DMS79 (cell line): Measurements from ENCODE around the gene SEMA5A.

Experiments used
- DNase-seq: peaks from one replicate; lab custom pipeline; 2025; lab: John Stamatoyannopoulos, UW

Gene SEMA5A

DNA sequence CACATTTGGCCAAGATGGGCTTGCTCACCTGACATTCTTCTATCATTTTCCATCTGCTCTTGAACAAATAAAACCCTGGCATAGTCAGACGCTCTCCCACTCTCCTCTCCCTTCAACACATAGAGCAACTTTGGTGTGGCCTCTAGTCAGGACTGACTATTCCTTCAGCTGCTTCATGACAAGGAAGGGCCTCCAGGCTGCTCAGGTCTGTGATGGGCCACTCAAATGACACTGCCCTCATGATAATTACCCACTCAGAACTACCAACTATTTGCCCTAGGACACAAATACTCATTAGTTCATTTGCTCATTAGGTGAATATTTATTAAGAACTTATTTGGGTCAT is 376.3 kb downstream of the SEMA5A start:
- DNase-seq = no peak

DNA sequence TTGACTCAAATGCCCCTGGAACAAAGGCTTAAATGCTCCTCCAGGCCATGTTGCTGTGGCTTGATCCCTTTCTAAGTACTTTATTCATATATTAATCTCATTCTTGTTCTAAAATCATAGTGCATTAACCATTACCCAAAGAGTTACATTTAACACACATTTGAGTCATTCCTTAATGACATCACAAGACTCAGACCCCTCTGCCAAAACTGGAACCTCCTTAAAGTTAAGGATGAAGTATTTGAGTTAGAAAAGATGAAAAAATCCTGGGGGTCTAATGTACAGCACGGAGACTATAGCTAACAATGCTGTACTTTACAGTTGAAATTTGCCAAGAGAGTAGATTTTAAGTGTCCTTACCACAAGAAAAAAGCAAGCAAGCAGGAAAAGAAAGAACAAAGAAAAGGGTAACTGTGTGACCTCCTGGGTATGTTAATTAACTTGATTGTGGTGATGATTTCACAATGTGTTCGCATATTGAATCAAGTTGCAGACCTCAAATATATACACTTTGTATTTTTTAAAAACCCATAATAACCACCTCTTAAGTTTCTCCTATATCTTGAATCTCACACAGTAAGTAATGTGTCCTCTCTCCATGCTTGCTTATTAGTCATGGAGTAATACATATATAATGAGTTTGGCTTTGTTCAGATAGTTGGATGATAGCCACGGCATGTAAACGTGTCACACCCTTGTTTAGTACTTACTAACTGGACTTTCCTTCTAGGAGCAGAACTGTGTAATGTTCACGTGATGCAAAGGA is 376.9 kb downstream of the SEMA5A start:
- DNase-seq = no peak

DNA sequence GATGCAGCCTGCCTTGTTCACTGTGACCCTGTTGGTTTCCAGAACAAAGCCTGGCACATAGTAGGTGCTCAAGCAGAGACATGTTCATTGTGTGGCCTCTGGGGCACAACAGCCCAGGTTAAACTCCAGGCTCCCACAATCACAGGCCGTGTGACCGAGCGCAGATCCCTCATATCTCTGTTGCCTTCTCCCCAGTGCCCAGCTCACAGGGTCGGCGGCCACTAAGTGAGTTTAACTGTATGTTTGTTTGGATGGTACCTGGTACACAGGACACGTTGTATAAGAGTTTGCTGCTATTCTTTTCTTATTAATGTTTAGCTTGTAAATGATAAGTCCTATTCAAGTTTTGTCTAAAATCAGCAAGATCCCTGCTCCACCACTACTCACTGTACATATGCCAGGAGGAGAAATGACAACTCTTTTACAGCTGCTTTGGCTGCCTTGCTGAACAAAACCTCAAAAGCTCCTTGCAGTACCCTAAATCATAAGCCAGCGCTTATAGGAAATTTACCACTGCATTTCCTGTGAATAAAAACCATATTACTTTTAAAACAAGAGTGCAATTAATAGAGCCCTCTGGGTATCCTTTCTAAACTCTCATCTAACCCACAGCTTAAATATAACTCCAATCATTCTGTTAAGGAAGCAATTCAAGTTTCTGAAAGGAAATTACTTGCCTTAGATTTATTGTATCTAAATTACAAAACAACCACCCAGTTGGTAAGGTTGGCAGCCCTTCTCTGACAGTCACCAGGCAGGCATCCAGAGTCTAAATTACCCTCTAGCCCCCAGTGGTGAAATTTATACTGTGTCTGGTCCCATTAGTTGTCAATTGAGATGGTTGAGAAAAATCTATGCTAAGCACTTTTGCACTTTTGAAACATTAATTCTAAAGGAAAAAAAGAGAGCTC is 379.4 kb downstream of the SEMA5A start:
- DNase-seq = no peak

DNA sequence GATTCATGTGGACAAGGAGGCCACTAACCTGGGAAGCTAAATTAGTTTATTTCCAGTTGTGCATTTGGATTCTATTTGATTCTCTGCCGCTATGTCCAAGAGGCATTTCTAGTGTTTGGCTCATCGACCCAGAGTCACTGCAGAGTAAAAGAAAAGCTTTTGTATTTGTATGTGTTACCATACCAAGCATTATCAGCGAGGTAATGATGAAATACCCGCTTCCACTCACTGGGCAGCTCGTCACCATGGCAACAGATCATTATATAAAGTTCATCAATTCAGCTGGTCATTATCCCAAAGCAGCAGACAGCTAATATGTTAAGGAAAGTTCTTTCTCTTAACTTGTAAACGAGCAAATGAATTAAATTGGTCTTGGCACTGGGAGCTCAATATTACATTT is 380.3 kb downstream of the SEMA5A start:
- DNase-seq = no peak

DNA sequence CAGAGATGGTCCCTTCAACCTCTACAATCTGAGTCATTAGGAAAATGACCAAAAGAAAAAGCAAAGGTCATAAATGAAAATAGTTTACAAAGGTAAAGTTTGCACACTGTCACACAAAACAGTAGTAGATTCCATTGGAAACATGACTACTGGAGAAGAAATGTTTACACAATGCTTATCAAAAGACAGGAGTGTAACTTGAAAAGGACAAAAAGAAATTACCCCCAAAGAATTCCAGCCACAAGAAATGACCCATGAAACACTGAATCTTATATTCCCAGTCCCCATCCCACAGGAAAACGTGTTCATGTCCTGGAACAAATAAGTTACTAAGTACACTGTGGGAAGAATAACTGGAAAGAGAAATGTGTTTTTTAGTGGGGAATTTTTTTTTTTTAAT is 385.1 kb downstream of the SEMA5A start:
- no peak for DNase-seq

DNA sequence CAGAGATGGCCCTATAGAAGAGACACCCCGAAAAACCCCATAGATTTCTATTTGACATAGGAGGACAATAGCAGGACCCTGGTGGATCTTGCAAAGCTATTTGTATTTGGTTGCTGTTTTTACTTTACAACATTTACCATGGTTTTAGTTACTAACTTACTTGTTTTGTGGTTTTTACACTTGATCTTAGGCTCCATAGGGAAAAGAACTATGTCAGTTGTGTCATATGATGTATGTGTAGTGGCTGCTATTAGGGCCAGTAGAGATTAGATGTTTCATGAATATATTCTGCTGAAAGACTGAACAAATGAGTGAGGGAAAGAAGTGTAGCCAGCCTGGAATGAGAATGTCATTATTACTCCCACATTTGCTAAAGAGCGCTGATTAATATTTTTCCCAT is 388.1 kb downstream of the SEMA5A start:
- no peak for DNase-seq

DNA sequence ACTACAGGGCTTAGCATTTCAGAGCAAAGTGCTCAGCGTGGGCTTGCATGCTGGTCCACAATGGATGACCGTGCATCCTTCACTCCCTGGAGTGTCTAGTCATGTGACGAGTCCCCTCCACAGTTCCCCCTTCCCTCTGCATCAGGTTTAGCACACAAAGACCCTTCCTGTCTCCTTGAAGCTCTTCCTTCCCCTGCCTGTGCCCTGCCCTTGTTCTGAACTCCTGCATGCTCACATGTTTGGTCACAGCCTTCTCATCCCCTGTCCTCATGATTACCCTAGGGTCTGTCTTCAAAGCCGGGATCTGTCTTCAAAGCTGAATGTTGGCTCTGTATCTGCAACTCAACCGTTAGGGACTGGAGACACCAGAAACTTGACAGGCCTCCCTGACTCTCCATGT is 388.9 kb downstream of the SEMA5A start:
- DNase-seq = no peak

DNA sequence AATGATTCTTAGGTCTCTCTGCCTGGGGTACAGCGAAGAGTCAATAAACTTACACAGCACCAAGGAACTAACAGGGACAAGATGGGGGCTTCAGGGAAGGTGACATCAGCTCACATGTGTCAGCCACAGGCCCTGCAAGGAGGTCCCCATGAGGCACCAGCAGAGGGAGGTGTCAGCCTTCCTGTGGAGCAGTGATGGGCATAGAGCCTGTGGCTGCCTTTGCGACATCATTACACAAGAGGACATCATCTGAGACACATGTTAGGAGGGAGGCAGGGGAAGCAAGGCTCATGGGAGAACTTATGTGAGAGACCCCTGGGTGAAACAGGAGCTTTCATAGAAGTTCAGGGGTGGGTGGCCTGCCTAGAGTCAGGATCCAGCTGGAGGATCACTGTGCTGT is 389.6 kb downstream of the SEMA5A start:
- no peak for DNase-seq

DNA sequence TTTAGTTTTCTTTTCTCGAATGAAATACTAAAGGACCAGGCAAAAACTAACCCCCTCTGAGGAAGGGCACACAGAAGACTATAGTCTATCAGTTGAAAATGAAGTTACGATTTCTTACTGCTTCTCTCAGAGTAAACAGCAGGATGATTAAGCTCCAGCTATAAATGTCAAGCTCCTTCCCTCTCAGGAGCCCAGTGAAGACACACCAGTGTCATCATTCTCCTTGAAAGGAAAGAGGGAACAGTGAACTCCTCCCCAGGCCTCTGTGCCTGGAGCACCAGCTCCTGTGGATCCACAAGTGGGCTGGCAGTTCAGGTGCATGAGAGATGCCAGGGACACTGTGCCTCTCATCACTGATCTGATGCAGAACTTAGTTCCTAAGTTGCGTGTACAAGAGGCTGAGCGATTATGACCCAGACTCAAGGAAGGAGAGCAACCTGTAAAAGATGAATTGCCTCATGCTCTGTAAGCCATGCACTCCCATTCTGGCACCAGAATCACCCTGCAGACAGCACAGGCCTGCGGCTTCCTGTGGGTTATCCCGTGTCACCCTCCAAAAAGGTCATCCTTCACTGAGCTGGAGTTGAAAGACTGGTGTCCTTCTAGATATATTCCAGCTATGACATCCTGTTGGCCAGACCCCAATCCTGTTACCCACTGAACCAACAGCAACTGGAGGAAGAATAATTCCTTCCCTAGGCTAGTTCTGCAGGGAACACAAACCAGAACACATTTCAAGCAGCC is 394.0 kb downstream of the SEMA5A start:
- no peak for DNase-seq

DNA sequence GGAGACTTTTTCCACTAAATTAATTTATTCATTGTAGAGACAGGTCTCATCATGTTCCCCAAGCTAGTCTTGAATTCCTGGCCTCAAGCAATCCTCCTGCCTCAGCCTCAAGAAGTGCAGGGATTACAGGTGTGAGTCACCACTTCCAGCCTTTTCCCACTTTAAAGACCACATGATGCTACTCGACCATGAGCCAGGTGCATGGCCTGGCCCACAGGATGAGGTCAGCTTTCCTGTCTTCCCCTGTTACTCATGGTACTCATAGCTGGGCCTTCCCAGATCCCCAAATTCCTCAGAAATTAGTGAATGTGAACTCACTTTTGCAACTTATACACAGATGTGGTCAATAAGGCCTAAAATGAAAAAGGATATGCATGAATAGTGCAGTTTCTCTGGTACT is 395.9 kb downstream of the SEMA5A start:
- DNase-seq = no peak

DNA sequence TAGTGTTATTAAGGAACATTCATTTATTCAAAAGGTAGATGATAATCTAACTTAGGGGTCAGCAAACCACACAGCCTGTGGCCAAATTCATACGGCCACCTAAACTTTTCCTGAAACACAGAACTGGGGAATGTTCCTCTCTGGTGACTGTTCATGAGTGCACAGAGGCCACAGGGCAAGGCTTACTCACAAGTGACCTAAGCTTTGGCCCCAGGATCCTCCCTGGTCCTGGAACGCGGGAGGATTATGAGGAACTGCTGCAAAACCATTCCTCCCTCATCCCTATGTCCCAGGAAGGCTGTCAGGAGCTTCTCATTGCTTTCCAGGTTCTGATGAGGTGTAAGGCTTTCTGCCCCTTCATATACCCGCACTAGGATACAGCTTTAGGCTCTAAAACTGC is 397.6 kb downstream of the SEMA5A start:
- no peak for DNase-seq

DNA sequence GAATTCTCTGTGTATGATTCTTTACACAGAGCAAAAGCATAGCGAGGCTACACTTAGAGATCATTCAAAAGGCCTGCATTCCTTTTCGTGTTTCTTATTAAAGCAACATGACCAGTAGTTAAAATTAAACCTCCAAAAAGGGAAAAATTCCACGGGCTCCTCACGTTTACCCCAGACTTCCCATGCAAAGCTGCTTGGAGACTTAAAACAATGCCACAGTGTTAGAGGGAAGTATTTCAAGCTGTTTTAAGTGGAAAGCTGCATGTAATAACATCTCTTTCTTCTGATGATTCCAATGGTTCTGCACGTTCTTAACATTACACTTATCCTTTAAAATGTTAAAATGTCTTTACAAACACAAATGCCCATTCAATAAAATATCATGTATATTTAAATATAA is 405.2 kb downstream of the SEMA5A start:
- DNase-seq = no peak

DNA sequence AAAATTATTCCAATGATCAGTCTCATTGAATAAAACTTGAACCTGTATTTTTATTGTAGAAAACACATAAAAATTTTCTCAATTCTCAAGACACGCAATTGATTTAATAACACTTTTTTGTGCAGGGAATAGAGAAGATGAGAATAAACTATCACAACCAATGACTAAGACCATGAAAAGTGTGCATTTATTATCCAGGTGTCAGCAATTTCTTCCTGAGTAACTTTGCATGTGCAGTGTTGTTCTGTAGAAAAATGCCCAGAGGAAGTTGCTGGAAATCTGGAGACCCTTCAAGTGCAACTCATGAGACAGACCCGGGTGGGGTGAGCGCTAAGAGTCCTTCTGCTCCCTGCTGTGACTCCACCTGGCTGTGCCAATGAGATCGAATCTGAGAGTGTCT is 405.7 kb downstream of the SEMA5A start:
- DNase-seq = no peak

DNA sequence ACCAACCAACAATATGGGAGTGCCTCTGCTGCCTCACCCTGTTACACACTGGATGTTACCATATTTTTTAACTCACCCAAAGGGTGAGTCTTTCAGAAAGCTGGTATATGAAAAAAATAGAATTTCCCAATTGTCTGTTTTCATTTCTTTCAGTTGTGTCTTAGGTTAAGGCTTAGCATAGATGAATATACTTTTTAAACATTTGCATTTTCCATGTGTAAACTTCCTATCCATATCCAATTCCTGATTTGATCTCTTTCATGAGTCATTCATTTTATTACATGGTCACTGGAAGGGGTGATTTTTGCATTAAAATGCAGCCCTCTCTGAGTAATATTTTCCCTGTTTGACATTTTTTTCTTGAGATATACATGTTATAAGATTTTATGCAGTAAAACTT is 406.5 kb downstream of the SEMA5A start:
- no peak for DNase-seq

DNA sequence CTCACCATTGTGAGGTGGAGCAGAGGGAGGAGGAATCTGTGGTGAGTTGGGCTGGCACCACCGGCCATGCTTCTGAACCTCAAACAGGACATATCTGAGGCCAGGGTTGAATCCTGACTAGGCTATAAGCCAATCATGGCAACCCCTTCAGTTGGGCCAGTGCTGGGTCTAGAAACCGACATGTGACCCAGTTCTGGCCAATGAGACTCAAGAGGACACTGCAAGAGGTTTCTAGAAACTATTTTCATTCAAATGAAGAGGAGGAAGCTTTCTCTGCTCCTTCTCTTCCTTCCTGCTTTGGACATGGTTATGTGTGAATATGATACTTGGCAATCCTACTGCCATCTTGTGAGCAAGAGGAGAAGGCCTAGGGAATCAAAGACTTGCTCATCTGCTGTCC is 417.7 kb downstream of the SEMA5A start:
- no peak for DNase-seq

DNA sequence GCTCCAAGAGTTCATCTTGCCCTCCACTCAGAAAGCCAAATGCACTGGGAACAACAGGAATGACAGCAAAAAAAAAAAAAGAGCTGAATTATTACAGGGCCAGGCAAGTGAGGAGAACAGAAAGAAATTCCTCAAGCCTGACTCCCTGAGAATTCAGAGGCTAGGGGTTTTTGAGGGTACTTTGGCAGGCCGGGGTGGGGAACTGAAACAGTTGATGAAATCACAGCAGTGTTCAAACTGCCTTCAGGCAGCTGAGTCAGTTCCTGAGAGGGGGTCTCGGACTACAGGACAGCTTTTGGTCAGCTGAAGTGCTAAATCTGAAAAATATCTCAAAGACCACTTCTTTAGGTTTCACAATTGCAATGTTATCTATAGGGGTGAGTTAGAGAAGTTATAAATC is 419.4 kb downstream of the SEMA5A start:
- no peak for DNase-seq

DNA sequence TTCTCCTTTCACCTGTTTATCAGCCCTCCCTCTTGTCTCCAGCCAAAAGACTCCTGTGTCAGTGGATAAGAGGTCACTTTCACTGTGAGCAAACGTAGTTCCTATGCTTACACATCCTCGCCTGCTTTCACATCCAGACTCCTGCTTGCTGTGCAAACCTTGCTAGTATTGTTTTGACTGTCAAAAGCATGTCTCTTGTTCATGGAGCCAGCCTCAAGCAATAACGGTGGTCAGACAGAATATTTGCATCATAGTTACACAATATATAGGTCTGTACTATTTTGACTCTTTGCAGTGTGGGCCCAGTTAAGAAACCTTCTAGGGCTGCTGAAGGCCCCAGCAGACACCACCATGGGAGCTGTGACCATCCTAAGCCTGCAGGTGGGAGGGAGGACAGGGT is 420.0 kb downstream of the SEMA5A start:
- no peak for DNase-seq

DNA sequence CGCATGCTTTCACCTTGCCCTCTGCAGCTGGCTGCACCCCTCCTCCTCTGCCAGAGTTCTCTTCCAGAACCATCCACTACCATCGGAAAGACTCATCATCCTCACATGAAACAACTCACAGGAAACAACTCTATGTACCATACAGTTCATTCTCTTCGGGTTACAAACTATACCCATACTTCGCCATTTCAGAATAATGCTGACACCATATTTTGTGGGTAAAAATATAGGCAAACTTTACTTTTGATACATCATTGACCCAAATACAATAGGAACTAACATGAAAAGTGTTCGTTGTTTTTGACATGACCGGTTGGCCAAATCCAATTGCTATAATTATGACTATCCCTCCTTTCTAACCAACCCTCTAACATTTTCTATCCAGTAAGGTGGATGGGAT is 421.0 kb downstream of the SEMA5A start:
- DNase-seq = no peak

DNA sequence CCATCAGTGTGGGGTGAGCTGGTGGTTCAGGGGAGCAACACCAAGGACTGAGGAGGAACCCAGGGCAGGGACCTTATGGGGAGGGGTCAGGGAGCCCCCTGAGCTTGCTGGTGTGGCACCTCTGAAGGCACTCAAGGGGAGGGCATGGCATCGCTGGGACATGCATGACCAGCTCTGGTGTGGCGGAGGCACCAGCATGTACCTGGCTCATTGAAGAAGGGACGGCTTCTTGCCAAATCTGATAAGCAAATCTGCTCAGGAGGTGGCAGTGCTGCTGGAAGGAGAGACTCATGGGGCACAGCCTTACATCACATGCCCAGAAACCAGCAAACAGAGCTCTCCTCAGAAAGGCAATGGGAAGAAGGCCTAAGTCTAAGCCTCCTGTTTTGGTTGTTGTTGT is 421.8 kb downstream of the SEMA5A start:
- no peak for DNase-seq

DNA sequence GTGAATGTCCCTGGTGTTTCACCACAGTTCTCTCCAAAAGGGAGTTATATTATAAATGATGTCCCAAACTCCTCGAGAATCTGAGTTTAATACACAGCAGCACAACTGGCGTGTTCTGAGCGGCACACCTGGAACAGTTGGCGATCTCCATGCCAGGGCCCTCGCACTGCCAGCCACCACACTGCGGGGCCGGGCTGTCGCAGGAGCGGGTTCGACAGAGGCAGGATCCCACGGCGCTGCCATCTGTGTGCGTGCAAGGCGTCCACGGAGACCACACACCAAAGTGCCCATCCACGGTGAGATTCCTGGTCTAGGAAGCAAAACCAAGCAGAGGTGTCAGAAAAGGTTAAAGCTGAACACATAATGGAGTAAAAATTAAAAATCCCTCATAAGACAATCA is 423.3 kb downstream of the SEMA5A start:
- DNase-seq = no peak

DNA sequence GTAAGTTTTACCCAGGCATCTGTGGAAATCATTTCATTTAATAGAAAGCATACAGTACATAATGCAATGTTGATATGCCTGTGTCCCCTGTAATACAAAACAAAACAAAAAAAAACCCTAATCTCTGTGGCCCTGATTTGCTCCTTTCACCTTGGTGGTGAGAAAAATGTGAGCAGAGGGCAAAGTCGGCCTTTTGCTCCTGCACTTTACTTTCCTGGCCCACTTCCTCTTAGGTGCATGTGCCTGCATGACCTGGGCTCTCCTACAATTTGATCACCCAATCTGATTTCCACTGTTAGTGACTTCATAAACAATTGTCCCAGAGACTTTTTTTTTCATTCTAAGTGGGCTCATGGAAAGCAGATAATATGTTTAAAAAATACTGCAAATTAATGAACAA is 424.3 kb downstream of the SEMA5A start:
- no peak for DNase-seq

DNA sequence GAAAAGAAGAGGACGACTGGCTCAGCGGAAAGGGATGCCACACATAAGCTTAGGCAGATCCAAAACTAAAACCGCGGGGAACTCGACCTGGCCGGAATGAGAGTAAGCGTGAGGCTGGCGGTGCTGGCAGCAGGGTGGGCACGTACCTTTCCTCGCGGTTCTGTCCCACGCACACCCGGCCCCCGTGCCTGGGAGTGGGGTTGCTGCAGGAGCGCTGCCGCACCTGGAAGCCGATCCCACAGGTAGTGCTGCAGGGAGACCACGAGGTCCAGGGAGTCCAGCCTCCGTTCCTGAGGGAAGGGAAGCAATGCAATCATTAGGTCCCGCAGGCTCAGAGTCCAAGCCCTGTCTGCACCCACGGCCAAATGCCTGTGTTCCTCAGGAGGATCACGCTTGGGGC is 427.0 kb downstream of the SEMA5A start:
- no peak for DNase-seq

DNA sequence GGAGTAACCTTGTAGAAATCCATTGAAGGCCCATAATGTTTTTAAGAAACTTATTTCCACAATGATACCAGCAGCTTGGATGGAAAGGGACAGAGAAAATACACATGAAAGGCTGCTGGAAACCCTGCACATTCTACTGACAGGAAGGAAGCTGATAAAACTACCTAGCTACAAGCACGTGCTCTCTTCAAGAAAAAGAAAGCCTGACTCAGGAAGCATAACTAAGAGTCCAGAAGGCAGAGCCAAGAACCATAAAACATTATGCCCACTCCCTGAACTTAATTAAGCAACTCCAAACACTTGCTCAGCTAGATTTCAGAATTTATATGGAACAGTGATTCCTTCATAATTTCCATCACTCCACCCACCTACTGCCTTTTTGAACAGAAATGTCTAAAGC is 430.8 kb downstream of the SEMA5A start:
- DNase-seq = no peak
